ENCODE results near the gene CRYBB1. TPM values are rescaled to one million over a fixed set of nuclear protein-coding genes. Genes with fewer than 3 reads are reported as not detected.

CRYBB1 gene
- total and polyA plus RNA-seq, 2 donors (not counting 3 experiments of a cell fraction or from before 2014, with no cell fraction given): not detected

- no peaks in the 10 kb centered on the region for H3K9me1 ChIP-seq (replicated peaks; ENCODE audit: control insufficient read depth, extremely low read depth, insufficient read depth, low read length)
- no peak overlapping the region for H3K27ac ChIP-seq (ENCODE audit: insufficient read depth, low read depth, low read length)
- H3K4me2 ChIP-seq (ENCODE audit: insufficient read depth, low read length): no peak overlapping the region
- H2AFZ ChIP-seq (ENCODE audit: low read depth, low read length): no peak overlapping the region
- no peak overlapping the region for H3K4me3 ChIP-seq (replicated peaks in 1 of 3; ENCODE audit: insufficient read depth in 1 of 3, low read depth in 1 of 3, low read length in 3 of 3)
- no peaks in the 10 kb centered on the region for H3K4me1 ChIP-seq (ENCODE audit: control insufficient read depth, extremely low read depth, insufficient read depth, low read length)
- dilution Hi-C loops (cut with MboI; ENCODE audit: extremely low pct_ligation_motif_present, low sequenced_read_pairs) (no loop called here), intact Hi-C loops (cut with micrococcal nuclease) (loop anchor here (1.0 kb wide), 3 partner anchors 163 to 302 kb away; no protein-coding TSS in a partner anchor)
- H3K9ac ChIP-seq (replicated peaks; ENCODE audit: extremely low read depth, insufficient read depth, low read length): no peak overlapping the region
- peaks cover 6 to 12% of the 10 kb centered on the region in 2 experiments for H3K27me3 ChIP-seq (ENCODE audit: control insufficient read depth in 2 of 2, insufficient read depth in 2 of 2, low read length in 2 of 2)
- POLR2A ChIA-PET: no interaction called here
- no peaks in the 10 kb centered on the region for H3K79me2 ChIP-seq (ENCODE audit: control insufficient read depth, insufficient read depth, low read length)
- CTCF ChIA-PET: interaction anchor here (0.6 to 3.6 kb wide), 23 partner anchors 8 to 484 kb away, joined by 3 to 51 read pairs (median 6); partner anchors contain the start of gene MIAT
- DNase-seq (ENCODE audit: low read depth, low spot score): no peak
- no peak for FAIRE-seq
- TF ChIP-seq POLR2AphosphoS5 (IDR thresholded peaks at IDR 0.05; ENCODE audit: insufficient read depth, low read depth, low read length) (no peak), GATA2 (IDR thresholded peaks at IDR 0.05; ENCODE audit: insufficient read depth, insufficient read length, low read depth, low read length) (no peak), MYC (IDR thresholded peaks at IDR 0.05; ENCODE audit: low read depth, low read length) (no peak), FOS (IDR thresholded peaks at IDR 0.05; ENCODE audit: borderline replicate concordance, insufficient read depth, low read length) (no peak), CTCF (IDR thresholded peaks at IDR 0.05; ENCODE audit: extremely low read depth in 1 of 2, insufficient read depth in 1 of 2, low read depth in 1 of 2, low read length in 2 of 2) (no peak), JUN (IDR thresholded peaks at IDR 0.05; ENCODE audit: borderline replicate concordance, insufficient read depth, insufficient read length, low read depth) (no peak), EZH2 (IDR thresholded peaks at IDR 0.05; ENCODE audit: borderline replicate concordance, low read depth, low read length, severe bottlenecking) (no peak), POLR2A (IDR thresholded peaks at IDR 0.05; ENCODE audit: low read depth, low read length) (no peak)
- TF ChIP-seq, protein P1, sequence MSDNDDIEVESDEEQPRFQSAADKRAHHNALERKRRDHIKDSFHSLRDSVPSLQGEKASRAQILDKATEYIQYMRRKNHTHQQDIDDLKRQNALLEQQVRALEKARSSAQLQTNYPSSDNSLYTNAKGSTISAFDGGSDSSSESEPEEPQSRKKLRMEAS (IDR thresholded peaks at IDR 0.05; ENCODE audit: insufficient read depth, insufficient read length): no peak
- BruUV-seq (replicated peaks): no TSS peak
- no peaks in the 10 kb centered on the region for H4K20me1 ChIP-seq (replicated peaks; ENCODE audit: control insufficient read depth, extremely low read depth, insufficient read depth, low read length)
- no peaks in the 10 kb centered on the region for H3K9me3 ChIP-seq (replicated peaks; ENCODE audit: control insufficient read depth, insufficient read depth, low read length)
- no peaks in the 10 kb centered on the region for H3K36me3 ChIP-seq (ENCODE audit: control insufficient read depth in 2 of 2, extremely low read depth in 1 of 2, insufficient read depth in 2 of 2, low read length in 2 of 2)
Measured at GRCh38 chr22:26665813-26666231, 48.0 kb upstream of the CRYBB1 start.

Measured in endothelial cell of umbilical vein (primary cell).